ENCODE measurements around the gene AGAP3. TPM values are rescaled to one million over a fixed set of nuclear protein-coding genes. Genes with fewer than 3 reads are reported as not detected.

AGAP3 gene
- total RNA-seq, 2 experiments from 2014 or later = 41.2 to 48.5 TPM

- POLR2A ChIA-PET = interaction anchor here (0.6 kb wide), 1 partner anchor 254 kb away, joined by 3 read pairs; no protein-coding TSS in a partner anchor
- CTCF ChIA-PET = interaction anchor here (0.7 to 1.2 kb wide), 3 partner anchors 18 to 52 kb away, joined by 3 to 4 read pairs (median 3); partner anchors contain the start of gene ABCB8
Measured at GRCh38 chr7:151080522-151081169, 5.6 kb upstream of the AGAP3 start, which contains the start of gene FASTK. TSS of gene FASTK (minus strand) at chr7:151080809. CDS start at chr7:151080766, 43 bp downstream.

- ChIA-PET POLR2A (interaction anchor here (0.5 to 0.6 kb wide), 4 partner anchors 81 to 417 kb away, joined by 3 to 6 read pairs (median 3); no protein-coding TSS in a partner anchor), CTCF (interaction anchor here (0.7 to 1.2 kb wide), 2 partner anchors 19 to 21 kb away, joined by 3 read pairs; no protein-coding TSS in a partner anchor)
Measured at GRCh38 chr7:151081170-151082101, 4.8 kb upstream of the AGAP3 start.

- POLR2A ChIA-PET = interaction anchor here (0.6 to 1.1 kb wide), 2 partner anchors 23 to 418 kb away, joined by 3 read pairs; partner anchors contain the start of gene SLC4A2
- CTCF ChIA-PET = interaction anchor here (0.8 kb wide), 1 partner anchor 162 kb away, joined by 3 read pairs; no protein-coding TSS in a partner anchor
Measured at GRCh38 chr7:151082141-151083070, 3.9 kb upstream of the AGAP3 start.

GRCh38 chr7:151083071-151083823, 3.0 kb upstream of the AGAP3 start, which contains the start of gene TMUB1:
TSS of gene TMUB1 (minus strand) at chr7:151083493. CDS start at chr7:151082563, 930 bp downstream.
- ChIA-PET POLR2A (interaction anchor here (1.1 kb wide), 1 partner anchor 24 kb away, joined by 3 read pairs; the partner anchor contains the start of gene SLC4A2), CTCF (interaction anchor here (0.8 to 1.6 kb wide), 2 partner anchors 55 to 161 kb away, joined by 3 to 4 read pairs; partner anchors contain the start of gene ABCB8)

GRCh38 chr7:151083824-151084160, 2.5 kb upstream of the AGAP3 start:
- POLR2A ChIA-PET = no interaction called here
- CTCF ChIA-PET = interaction anchor here (1.6 kb wide), 1 partner anchor 56 kb away, joined by 4 read pairs; the partner anchor contains the start of gene ABCB8

GRCh38 chr7:151085329-151085690, 965 bp upstream of the AGAP3 start:
- CTCF ChIA-PET = interaction anchor here (0.8 to 1.8 kb wide), 4 partner anchors 25 to 69 kb away, joined by 3 to 7 read pairs (median 3); partner anchors contain the start of genes CDK5 and SLC4A2
- POLR2A ChIA-PET = interaction anchor here (0.5 kb wide), 1 partner anchor 25 kb away, joined by 3 read pairs; no protein-coding TSS in a partner anchor

GRCh38 chr7:151086802-151087244, 548 bp downstream of the AGAP3 start:
- ChIA-PET POLR2A (interaction anchor here (0.6 to 0.7 kb wide), 2 partner anchors 22 to 59 kb away, joined by 5 to 10 read pairs; partner anchors contain the start of gene ABCB8), CTCF (interaction anchor here (0.7 to 3.3 kb wide), 3 partner anchors 25 to 1483 kb away, joined by 3 to 20 read pairs (median 5); no protein-coding TSS in a partner anchor)

- ChIA-PET POLR2A (interaction anchor here (0.6 to 0.7 kb wide), 2 partner anchors 22 to 59 kb away, joined by 5 to 10 read pairs; partner anchors contain the start of gene ABCB8), CTCF (interaction anchor here (0.7 to 3.3 kb wide), 5 partner anchors 20 to 1484 kb away, joined by 3 to 20 read pairs (median 3); no protein-coding TSS in a partner anchor)
Measured at GRCh38 chr7:151087245-151088018, 1.2 kb downstream of the AGAP3 start.

GRCh38 chr7:151088019-151088855, 2.0 kb downstream of the AGAP3 start:
- CTCF ChIA-PET = interaction anchor here (1.0 to 3.3 kb wide), 4 partner anchors 19 to 138 kb away, joined by 3 to 20 read pairs (median 3); no protein-coding TSS in a partner anchor

GRCh38 chr7:151088856-151089699, 2.8 kb downstream of the AGAP3 start:
- ChIA-PET POLR2A (interaction anchor here (0.5 kb wide), 1 partner anchor 89 kb away, joined by 3 read pairs; no protein-coding TSS in a partner anchor), CTCF (interaction anchor here (1.3 to 3.3 kb wide), 3 partner anchors 19 to 23 kb away, joined by 3 to 20 read pairs (median 3); no protein-coding TSS in a partner anchor)

More at GRCh38 chr7:151088019-151088855, 2.0 kb downstream of the AGAP3 start:
- POLR2A ChIA-PET = interaction anchor here (0.5 kb wide), 1 partner anchor 88 kb away, joined by 3 read pairs; no protein-coding TSS in a partner anchor

- ChIA-PET CTCF (interaction anchor here (0.6 to 3.3 kb wide), 4 partner anchors 19 to 35 kb away, joined by 3 to 20 read pairs (median 4); no protein-coding TSS in a partner anchor), POLR2A (no interaction called here)
Measured at GRCh38 chr7:151089893-151090730, 3.8 kb downstream of the AGAP3 start.

- ChIA-PET POLR2A (no interaction called here), CTCF (interaction anchor here (0.5 to 2.5 kb wide), 3 partner anchors 19 to 113 kb away, joined by 3 to 12 read pairs (median 3); no protein-coding TSS in a partner anchor)
Measured at GRCh38 chr7:151091003-151091402, 4.7 kb downstream of the AGAP3 start.

GRCh38 chr7:151091431-151091830, 5.2 kb downstream of the AGAP3 start:
- ChIA-PET CTCF (interaction anchor here (0.5 to 2.5 kb wide), 4 partner anchors 19 to 114 kb away, joined by 3 to 12 read pairs (median 3); no protein-coding TSS in a partner anchor), POLR2A (no interaction called here)
